DOHH2 (cell line): ENCODE results near the gene PHC1.
"Not testable (repeated sequence)": the region's sequence is repeated elsewhere in the genome, so short reads cannot be mapped to it uniquely, and the experiment has no call there.

Experiments used
- H3F3A ChIP-seq: fragments of 200-600 bp; sonication (generic), shearing (Covaris generic); 2 replicates; pipeline ENCODE4 v1.6.0; 2016; ENCODE audit warnings: antibody characterized with exemption, mild to moderate bottlenecking; ENCODE audit not compliant: control insufficient read depth, insufficient read depth
- H3K27ac ChIP-seq: fragments of 200-600 bp; sonication (generic); 2 replicates; pipeline ENCODE4 v1.5.1; 2014; ENCODE audit warnings: low read depth, mild to moderate bottlenecking, low read length, moderate library complexity
- H3K27me3 ChIP-seq: fragments of 200-600 bp; sonication (generic); 2 replicates; pipeline ENCODE4 v1.6.1; 2014; ENCODE audit warnings: mild to moderate bottlenecking, low read length, mixed read lengths; ENCODE audit not compliant: control insufficient read depth
- H3K36me3 ChIP-seq: fragments of 200-600 bp; sonication (generic); 2 replicates; pipeline ENCODE4 v1.6.1; 2014; ENCODE audit warnings: mild to moderate bottlenecking, low read length, moderate library complexity, mixed read lengths; ENCODE audit not compliant: control insufficient read depth
- H3K4me1 ChIP-seq: fragments of 200-600 bp; sonication (generic); 2 replicates; pipeline ENCODE4 v1.6.1; 2014; ENCODE audit warnings: mild to moderate bottlenecking, low read length, mixed read lengths; ENCODE audit not compliant: control insufficient read depth
- H3K4me2 ChIP-seq: fragments of 200-600 bp; sonication (generic); 2 replicates; pipeline ENCODE4 v1.6.0; 2014; ENCODE audit warnings: mild to moderate bottlenecking, low read length, moderate library complexity
- H3K4me3 ChIP-seq: fragments of 200-600 bp; sonication (generic); 2 replicates; pipeline ENCODE4 v1.5.1; 2014; ENCODE audit warnings: mild to moderate bottlenecking, low read length, mixed read lengths
- H3K79me2 ChIP-seq: fragments of 200-600 bp; sonication (generic); 2 replicates; pipeline ENCODE4 v1.6.1; 2014; ENCODE audit warnings: mild to moderate bottlenecking, low read length, mixed read lengths; ENCODE audit not compliant: control insufficient read depth
- H3K9me2 ChIP-seq: fragments of 200-600 bp; sonication (generic); replicated peaks from 2 replicates; pipeline ENCODE4 v1.6.1; 2014; ENCODE audit warnings: mild to moderate bottlenecking, low read length, mixed read lengths; ENCODE audit not compliant: control insufficient read depth
- H3K9me3 ChIP-seq: fragments of 200-600 bp; sonication (generic); 2 replicates; pipeline ENCODE4 v1.6.1; 2014; ENCODE audit warnings: antibody characterized with exemption, low read length, mixed read lengths; ENCODE audit not compliant: control insufficient read depth, insufficient read depth
- H4K20me1 ChIP-seq: fragments of 200-600 bp; sonication (generic); 2 replicates; pipeline ENCODE4 v1.6.0; 2014; ENCODE audit warnings: low read depth, mild to moderate bottlenecking, antibody characterized with exemption, low read length, moderate library complexity; ENCODE audit not compliant: control insufficient read depth, insufficient read depth
- CTCF ChIP-seq: fragments of 200-600 bp; sonication (generic); IDR thresholded peaks from one replicate; pipeline ENCODE4 v1.5.1; 2014; ENCODE audit warnings: antibody characterized with exemption, mild to moderate bottlenecking, low read depth, low read length; ENCODE audit not compliant: poor library complexity, severe bottlenecking
- EZH2phosphoT487 ChIP-seq: fragments of 200-600 bp; sonication (generic); IDR thresholded peaks from 2 replicates; pipeline ENCODE4 v1.6.1; 2017; ENCODE audit warnings: borderline replicate concordance, mild to moderate bottlenecking, antibody characterized with exemption, low read length, moderate library complexity, mixed read lengths

Gene PHC1

DNA sequence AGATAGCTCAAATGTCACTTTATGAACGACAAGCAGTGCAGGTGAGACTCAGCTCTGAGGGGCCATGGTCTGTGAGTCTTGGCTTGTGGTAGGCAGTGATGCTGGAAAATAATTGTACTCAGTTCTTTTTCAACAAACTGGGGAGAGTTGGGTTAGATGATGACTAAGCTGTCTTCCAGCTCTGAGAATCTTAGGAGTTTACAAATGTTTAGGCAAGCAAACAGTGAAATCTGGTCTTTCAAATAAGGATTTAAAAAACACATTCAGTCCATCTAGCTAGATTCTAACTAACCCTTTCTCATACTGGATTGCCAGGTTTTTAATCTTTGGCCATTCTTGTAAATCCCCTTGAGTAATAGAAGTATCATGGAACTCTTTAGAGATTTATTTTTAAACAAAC is 3.4 kb downstream of the PHC1 start:
- H3K9me3 ChIP-seq: no peaks in the 10 kb centered on the region
- peaks cover 14% of the 10 kb centered on the region for H3F3A ChIP-seq
- H3K36me3 ChIP-seq: peaks cover 16% of the 10 kb centered on the region
- TF ChIP-seq CTCF (no peak), EZH2phosphoT487 (no peak)
- H3K27ac ChIP-seq: no peak overlapping the region
- peaks cover 26% of the 10 kb centered on the region for H3K79me2 ChIP-seq
- no peaks in the 10 kb centered on the region for H4K20me1 ChIP-seq
- H3K27me3 ChIP-seq: no peaks in the 10 kb centered on the region
- H3K4me3 ChIP-seq: no peak overlapping the region
- no peak overlapping the region for H3K4me2 ChIP-seq
- H3K4me1 ChIP-seq: peaks cover 29% of the 10 kb centered on the region
- H3K9me2 ChIP-seq: no peaks in the 10 kb centered on the region

- peaks cover 15% of the 10 kb centered on the region for H3K4me1 ChIP-seq
- H4K20me1 ChIP-seq, H3K9me2 ChIP-seq, H3K9me3 ChIP-seq, H3K27me3 ChIP-seq, H3F3A ChIP-seq, H3K4me3 ChIP-seq, H3K4me2 ChIP-seq, H3K27ac ChIP-seq: not testable (repeated sequence)
- H3K79me2 ChIP-seq: peaks cover 26% of the 10 kb centered on the region
- H3K36me3 ChIP-seq: peaks cover 20% of the 10 kb centered on the region
These were observed 5.3 kb downstream of the PHC1 start for GRCh38 chr12:8919643-8920042.

- Histone ChIP-seq H3K27me3 (no peaks in the 10 kb centered on the region), H3K4me2 (no peak overlapping the region), H3F3A (no peaks in the 10 kb centered on the region), H3K79me2 (no peaks in the 10 kb centered on the region), H3K27ac (no peak overlapping the region), H3K4me1 (no peaks in the 10 kb centered on the region), H3K36me3 (peaks cover 20% of the 10 kb centered on the region), H4K20me1 (no peaks in the 10 kb centered on the region), H3K9me3 (no peaks in the 10 kb centered on the region), H3K9me2 (no peaks in the 10 kb centered on the region), H3K4me3 (no peak overlapping the region)
- TF ChIP-seq EZH2phosphoT487: no peak
- TF ChIP-seq CTCF: no peak
These were observed 8.2 kb downstream of the PHC1 start for GRCh38 chr12:8922544-8922943.

- H3F3A ChIP-seq: not testable (repeated sequence)
These were observed 16.5 kb downstream of the PHC1 start for GRCh38 chr12:8930655-8931323.

DNA sequence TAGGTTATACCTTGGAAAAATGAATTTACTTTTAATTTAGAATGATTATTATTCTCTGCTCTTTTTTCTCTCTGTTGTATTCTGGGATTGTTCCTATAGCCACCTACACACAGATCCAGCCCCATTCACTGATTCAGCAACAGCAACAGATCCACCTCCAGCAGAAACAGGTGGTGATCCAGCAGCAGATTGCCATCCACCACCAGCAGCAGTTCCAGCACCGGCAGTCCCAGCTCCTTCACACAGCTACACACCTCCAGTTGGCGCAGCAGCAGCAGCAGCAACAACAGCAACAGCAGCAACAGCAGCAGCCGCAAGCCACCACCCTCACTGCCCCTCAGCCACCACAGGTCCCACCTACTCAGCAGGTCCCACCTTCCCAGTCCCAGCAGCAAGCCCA is 18.2 kb downstream of the PHC1 start:
- not testable (repeated sequence) for H3K79me2 ChIP-seq, H3F3A ChIP-seq
- peaks cover 29% of the 10 kb centered on the region for H3K36me3 ChIP-seq

More at GRCh38 chr12:8930655-8931323, 16.5 kb downstream of the PHC1 start:
- not testable (repeated sequence) for H4K20me1 ChIP-seq, H3K4me1 ChIP-seq, H3K27me3 ChIP-seq, H3K9me3 ChIP-seq, H3K9me2 ChIP-seq, H3K27ac ChIP-seq, H3K4me3 ChIP-seq, H3K79me2 ChIP-seq, H3K4me2 ChIP-seq
- peaks cover 22% of the 10 kb centered on the region for H3K36me3 ChIP-seq

DNA sequence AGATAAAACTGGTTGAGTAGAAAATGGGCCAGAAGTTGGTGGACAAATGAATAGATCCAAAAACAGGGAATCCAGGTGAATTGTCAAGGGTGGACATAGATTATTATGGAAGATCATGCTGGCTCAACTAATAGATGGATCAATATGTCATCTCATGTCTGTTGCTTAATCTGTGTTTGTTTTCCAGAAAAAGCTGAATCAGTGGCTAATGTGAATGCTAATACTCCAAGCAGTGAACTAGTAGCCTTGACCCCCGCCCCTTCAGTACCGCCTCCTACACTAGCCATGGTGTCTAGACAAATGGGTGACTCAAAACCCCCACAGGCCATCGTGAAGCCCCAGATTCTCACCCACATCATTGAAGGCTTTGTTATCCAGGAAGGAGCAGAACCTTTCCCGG is 19.8 kb downstream of the PHC1 start:
- H3K9me2 ChIP-seq, H3K4me1 ChIP-seq, H3K27me3 ChIP-seq, H3K4me2 ChIP-seq, H3K9me3 ChIP-seq, H3K79me2 ChIP-seq, H3K4me3 ChIP-seq, H3F3A ChIP-seq, H4K20me1 ChIP-seq, H3K27ac ChIP-seq: not testable (repeated sequence)
- H3K36me3 ChIP-seq: peaks cover 43% of the 10 kb centered on the region

More for the DNA sequence above, 18.2 kb downstream of the PHC1 start:
- not testable (repeated sequence) for H3K4me1 ChIP-seq, H3K27ac ChIP-seq, H3K9me2 ChIP-seq, H3K4me3 ChIP-seq, H4K20me1 ChIP-seq, H3K9me3 ChIP-seq, H3K27me3 ChIP-seq, H3K4me2 ChIP-seq
